H1 (cell line): ENCODE results near the gene RRP1B. TPM values are rescaled to one million over a fixed set of nuclear protein-coding genes. Genes with fewer than 3 reads are reported as not detected.

Source experiments
- ASH2L ChIP-seq: fragments of 200-600, 300-600 bp; sonication (generic); IDR thresholded peaks from one replicate; pipeline ENCODE4 v1.7.1; 2017; ENCODE audit warnings: low read length
- ATF2 ChIP-seq: IDR thresholded peaks from 2 replicates; pipeline ENCODE4 v1.6.1; 2012; ENCODE audit warnings: low read length, inconsistent platforms
- BACH1 ChIP-seq: IDR thresholded peaks from 2 replicates; pipeline ENCODE4 v1.6.1; 2012; ENCODE audit warnings: low read length, improper control_type of control experiment
- BRCA1 ChIP-seq: IDR thresholded peaks from 2 replicates; pipeline ENCODE4 v1.6.1; 2012; ENCODE audit warnings: low read depth, low read length, improper control_type of control experiment
- CBX5 ChIP-seq: fragments of 300-800, 300-1000 bp; sonication (generic); IDR thresholded peaks from 2 replicates; pipeline ENCODE4 v1.7.1; 2016; ENCODE audit warnings: antibody characterized with exemption, low read length, low read depth
- CTCF ChIP-seq, 3 experiments: IDR thresholded peaks; 1 replicate in 2 of 3; 2 replicates in 1 of 3; pipeline versions ENCODE4 v1.5.1 to v1.6.1; 2011; ENCODE audit warnings: low read length in 3 of 3, mild to moderate bottlenecking in 3 of 3, inconsistent platforms in 2 of 3, low read depth in 1 of 3, moderate library complexity in 1 of 3; ENCODE audit not compliant: insufficient read depth in 1 of 3; ENCODE audit errors: control extremely low read depth in 1 of 3
- GABPA ChIP-seq: IDR thresholded peaks from 2 replicates; pipeline ENCODE4 v1.6.1; 2011; ENCODE audit warnings: mild to moderate bottlenecking, low read length, moderate library complexity, borderline replicate concordance; ENCODE audit not compliant: insufficient read depth
- GTF2F1 ChIP-seq: IDR thresholded peaks from 2 replicates; pipeline ENCODE4 v1.6.1; 2012; ENCODE audit warnings: low read depth, low read length, improper control_type of control experiment, borderline replicate concordance
- KDM5A ChIP-seq: fragments of 200-600 bp; IDR thresholded peaks from 2 replicates; pipeline ENCODE4 v1.7.1; 2012; ENCODE audit warnings: mild to moderate bottlenecking, low read length, inconsistent platforms, mixed read lengths
- MAX ChIP-seq: IDR thresholded peaks from 2 replicates; pipeline ENCODE4 v1.6.1; 2012; ENCODE audit warnings: inconsistent platforms
- NANOG ChIP-seq: IDR thresholded peaks from 2 replicates; pipeline ENCODE4 v1.6.1; 2011; ENCODE audit warnings: low read length, low read depth, mild to moderate bottlenecking, inconsistent platforms; ENCODE audit not compliant: insufficient read depth, poor library complexity, severe bottlenecking
- PHF8 ChIP-seq: fragments of 200-600 bp; sonication (generic); conservative IDR thresholded peaks from 2 replicates; pipeline ENCODE4 v1.7.1; 2012; ENCODE audit warnings: low read depth, mild to moderate bottlenecking, inconsistent platforms, low read length, moderate library complexity
- POLR2AphosphoS5 ChIP-seq: IDR thresholded peaks from 2 replicates; pipeline ENCODE4 v1.6.1; 2011; ENCODE audit warnings: low read depth, low read length
- RFX5 ChIP-seq: IDR thresholded peaks from 2 replicates; pipeline ENCODE4 v1.6.1; 2011; ENCODE audit warnings: low read depth, low read length, improper control_type of control experiment, borderline replicate concordance
- RNF2 ChIP-seq: fragments of 200-900, 300-1000 bp; sonication (generic); IDR thresholded peaks from 2 replicates; pipeline ENCODE4 v1.7.1; 2016; ENCODE audit warnings: borderline replicate concordance, low read depth, mild to moderate bottlenecking, antibody characterized with exemption, low read length; ENCODE audit not compliant: poor library complexity, severe bottlenecking; ENCODE audit errors: missing control alignments
- SAP30 ChIP-seq: fragments of 300-600 bp; sonication (generic); IDR thresholded peaks from 2 replicates; pipeline ENCODE4 v1.7.1; 2012; ENCODE audit warnings: low read length, moderate library complexity, mild to moderate bottlenecking, inconsistent platforms; ENCODE audit not compliant: insufficient read depth, insufficient replicate concordance
- SIRT6 ChIP-seq: IDR thresholded peaks from one replicate; pipeline ENCODE4 v1.7.1; 2012; ENCODE audit warnings: low read length, inconsistent platforms
- YY1 ChIP-seq: IDR thresholded peaks from 2 replicates; pipeline ENCODE4 v1.6.1; 2011; ENCODE audit warnings: low read depth, mild to moderate bottlenecking, low read length
- polyA plus RNA-seq, 7 experiments: library from polyadenylated mRNA; depleted of rRNA in 3 of 7; stranded (reverse) in 5 of 7; unstranded in 2 of 7; fragments of >200 nt in 5 of 7; fragments of 200-250 nt in 2 of 7; gene quantifications; 1 replicate in 5 of 7; 2 replicates in 1 of 7; 4 replicates in 1 of 7; pipeline versions ENCODE4 v1.2.1 to v1.2.3, GENCODE V29; 2011 to 2013; ENCODE audit warnings: missing spikeins in 2 of 7, mixed read lengths in 2 of 7
- total RNA-seq: library from RNA; stranded (reverse); fragmentation: NEBNext Ultra II Directional; extraction: Animal tissue kit (Norgen Biotek cat#: 25700); gene quantifications from 2 replicates; pipeline ENCODE4 v1.2.1, GENCODE V29; 2021

Gene RRP1B
- total and polyA plus RNA-seq, 2 of the 8 experiments (the other 6 are each of a cell fraction or from before 2014, with no cell fraction given), result 25.8 to 97.3 TPM

- no peak for TF ChIP-seq NANOG
- no peak for TF ChIP-seq ASH2L
- TF ChIP-seq PHF8, result peak; percentile 56; the same call in 1 of the 2 replicates
- no peak for TF ChIP-seq GABPA
- TF ChIP-seq ATF2, result no peak
- TF ChIP-seq POLR2AphosphoS5, result peak; percentile 44; the same call in 1 of the 2 replicates
- TF ChIP-seq CTCF (IDR thresholded peaks at IDR 0.05; ENCODE audit: control extremely low read depth in 1 of 3, insufficient read depth in 1 of 3, low read depth in 1 of 3, low read length in 3 of 3), result no peak
- TF ChIP-seq RFX5, result no peak
- TF ChIP-seq SIRT6, result no peak
- no peak for TF ChIP-seq GTF2F1
- no peak for TF ChIP-seq BACH1
- no peak for TF ChIP-seq CBX5
- TF ChIP-seq SAP30, result no peak
- peak; percentile 3; the same call in 1 of the 2 replicates for TF ChIP-seq MAX
- no peak for TF ChIP-seq BRCA1
- 0 out of 2 replicates have a peak, but pooled peaks have one; percentile 38 for TF ChIP-seq YY1
- no peak for TF ChIP-seq RNF2
- no peak for TF ChIP-seq KDM5A
Observed at GRCh38 chr21:43718872-43719747, 59.8 kb downstream of the RRP1B start, which contains the start of gene PDXK (continued).
